TTC549 (cell line): ENCODE measurements around the gene CACNA2D3.
"Not testable (repeated sequence)": the region's sequence is repeated elsewhere in the genome, so short reads cannot be mapped to it uniquely, and the experiment has no call there.

ENCODE experiments used
- FAIRE-seq: peaks from 2 replicates; lab custom pipeline; 2012; peaks lifted over from hg19 to GRCh38; lab: Jason Lieb, UNC

Gene CACNA2D3

GRCh38 chr3:54970895-54971294 is 848.5 kb downstream of the CACNA2D3 start:
- FAIRE-seq = no peak

GRCh38 chr3:54977439-54977838 is 855.1 kb downstream of the CACNA2D3 start:
- FAIRE-seq = no peak

- not testable (repeated sequence) for FAIRE-seq
Measured at GRCh38 chr3:54977946-54978345, 855.6 kb downstream of the CACNA2D3 start.

GRCh38 chr3:54982807-54983206 is 860.5 kb downstream of the CACNA2D3 start:
- FAIRE-seq = no peak

GRCh38 chr3:54983266-54984099 is 861.1 kb downstream of the CACNA2D3 start:
- FAIRE-seq = no peak

GRCh38 chr3:54985856-54986255 is 863.5 kb downstream of the CACNA2D3 start:
- no peak for FAIRE-seq

GRCh38 chr3:54986294-54986693 is 863.9 kb downstream of the CACNA2D3 start:
- no peak for FAIRE-seq

- FAIRE-seq = no peak
Measured at GRCh38 chr3:54987719-54988118, 865.4 kb downstream of the CACNA2D3 start.

- FAIRE-seq = no peak
Measured at GRCh38 chr3:54988302-54988837, 866.0 kb downstream of the CACNA2D3 start.

GRCh38 chr3:54988838-54989630 is 866.7 kb downstream of the CACNA2D3 start:
- FAIRE-seq = no peak

- FAIRE-seq = no peak
Measured at GRCh38 chr3:54994111-54994513, 871.8 kb downstream of the CACNA2D3 start.

GRCh38 chr3:54999159-54999558 is 876.8 kb downstream of the CACNA2D3 start:
- no peak for FAIRE-seq

GRCh38 chr3:54999811-55000210 is 877.5 kb downstream of the CACNA2D3 start:
- FAIRE-seq = no peak

GRCh38 chr3:55000546-55000945 is 878.2 kb downstream of the CACNA2D3 start:
- FAIRE-seq = no peak

GRCh38 chr3:55000953-55001352 is 878.6 kb downstream of the CACNA2D3 start:
- FAIRE-seq = no peak

- no peak for FAIRE-seq
Measured at GRCh38 chr3:55002416-55002930, 880.1 kb downstream of the CACNA2D3 start.

GRCh38 chr3:55006244-55006676 is 883.9 kb downstream of the CACNA2D3 start:
- no peak for FAIRE-seq

GRCh38 chr3:55007971-55008370 is 885.6 kb downstream of the CACNA2D3 start:
- no peak for FAIRE-seq

GRCh38 chr3:55009372-55009771 is 887.0 kb downstream of the CACNA2D3 start:
- FAIRE-seq = no peak

GRCh38 chr3:55012091-55012490 is 889.7 kb downstream of the CACNA2D3 start:
- no peak for FAIRE-seq

- FAIRE-seq = no peak
Measured at GRCh38 chr3:55013145-55013925, 891.0 kb downstream of the CACNA2D3 start.

GRCh38 chr3:55014081-55014480 is 891.7 kb downstream of the CACNA2D3 start:
- no peak for FAIRE-seq
